Ectodermal cell (in vitro differentiated cells): ENCODE measurements around the gene ZNF609.
"Not testable (repeated sequence)": the region's sequence is repeated elsewhere in the genome, so short reads cannot be mapped to it uniquely, and the experiment has no call there.

Experiments
- H3K27ac ChIP-seq: 2 replicates; pipeline ENCODE4 v1.7.0; 2013; ENCODE audit warnings: mild to moderate bottlenecking, low read depth, low read length; ENCODE audit not compliant: insufficient read depth, poor library complexity, severe bottlenecking
- H3K27me3 ChIP-seq: 2 replicates; pipeline ENCODE4 v1.7.0; 2013; ENCODE audit warnings: mild to moderate bottlenecking, low read length; ENCODE audit not compliant: insufficient read depth, control insufficient read depth, poor library complexity, severe bottlenecking
- H3K36me3 ChIP-seq: one replicate; pipeline ENCODE4 v1.7.0; 2013; ENCODE audit warnings: low read length; ENCODE audit not compliant: control insufficient read depth, insufficient read depth
- H3K4me1 ChIP-seq: one replicate; pipeline ENCODE4 v1.7.0; 2013; ENCODE audit warnings: low read length; ENCODE audit not compliant: control insufficient read depth, insufficient read depth
- H3K4me3 ChIP-seq: 2 replicates; pipeline ENCODE4 v1.7.0; 2013; ENCODE audit warnings: low read depth, low read length, control low read depth; ENCODE audit not compliant: insufficient read depth
- H3K9me3 ChIP-seq: 2 replicates; pipeline ENCODE4 v1.7.0; 2013; ENCODE audit warnings: mild to moderate bottlenecking, low read length, moderate library complexity; ENCODE audit not compliant: control insufficient read depth
- WGBS, 2 experiments: methylation state at CpG; one replicate each; pipeline ENCODE4 v1.1.7; 2013; ENCODE audit warnings: missing lambda C conversion rate in 2 of 2; 5-methylcytosine and 5-hydroxymethylcytosine counted together

The ZNF609 gene

GRCh38 chr15:64630396-64631107, 170.2 kb downstream of the ZNF609 start:
- no peak overlapping the region for H3K4me3 ChIP-seq
- no peaks in the 10 kb centered on the region for H3K36me3 ChIP-seq
- no peak overlapping the region for H3K27ac ChIP-seq
- no peaks in the 10 kb centered on the region for H3K27me3 ChIP-seq
- H3K9me3 ChIP-seq: no peaks in the 10 kb centered on the region
- WGBS, 2 experiments: 70 to 75% methylated on average over 3 of the region's 3 CpGs
- peaks cover 18% of the 10 kb centered on the region for H3K4me1 ChIP-seq

GRCh38 chr15:64632639-64633038, 172.3 kb downstream of the ZNF609 start:
- peaks cover 31% of the 10 kb centered on the region for H3K4me1 ChIP-seq
- not testable (repeated sequence) for H3K4me3 ChIP-seq, H3K27ac ChIP-seq, H3K27me3 ChIP-seq, H3K36me3 ChIP-seq, H3K9me3 ChIP-seq
- 92 to 95% methylated on average over 3 of the region's 3 CpGs for WGBS, 2 experiments

GRCh38 chr15:64633332-64633731, 173.0 kb downstream of the ZNF609 start:
- H3K36me3 ChIP-seq: no peaks in the 10 kb centered on the region
- no peaks in the 10 kb centered on the region for H3K27me3 ChIP-seq
- 95% methylated on average over 5 of the region's 5 CpGs for WGBS, 2 experiments
- no peak overlapping the region for H3K4me3 ChIP-seq
- H3K4me1 ChIP-seq: peaks cover 31% of the 10 kb centered on the region
- H3K9me3 ChIP-seq: peaks cover 3% of the 10 kb centered on the region
- no peak overlapping the region for H3K27ac ChIP-seq

- no peaks in the 10 kb centered on the region for H3K36me3 ChIP-seq
- peaks cover 3% of the 10 kb centered on the region for H3K9me3 ChIP-seq
- no peak overlapping the region for H3K4me3 ChIP-seq
- H3K27me3 ChIP-seq: no peaks in the 10 kb centered on the region
- H3K27ac ChIP-seq: peak overlapping the region; percentile 98
- 14 to 19% methylated on average over 2 of the region's 2 CpGs for WGBS, 2 experiments
- H3K4me1 ChIP-seq: peaks cover 31% of the 10 kb centered on the region
These were observed 173.6 kb downstream of the ZNF609 start for GRCh38 chr15:64634027-64634426.

GRCh38 chr15:64634576-64635498, 174.5 kb downstream of the ZNF609 start:
- no peaks in the 10 kb centered on the region for H3K36me3 ChIP-seq
- peaks cover 31% of the 10 kb centered on the region for H3K4me1 ChIP-seq
- no peaks in the 10 kb centered on the region for H3K27me3 ChIP-seq
- WGBS, 2 experiments: 39 to 40% methylated on average over 3 to 4 of the region's 4 CpGs
- H3K4me3 ChIP-seq: no peak overlapping the region
- peaks cover 3% of the 10 kb centered on the region for H3K9me3 ChIP-seq
- peak overlapping the region; percentile 98 for H3K27ac ChIP-seq

GRCh38 chr15:64635499-64636495, 175.4 kb downstream of the ZNF609 start:
- WGBS, 2 experiments: 66 to 72% methylated on average over 4 of the region's 4 CpGs
- peaks cover 31% of the 10 kb centered on the region for H3K4me1 ChIP-seq
- H3K27me3 ChIP-seq: no peaks in the 10 kb centered on the region
- H3K4me3 ChIP-seq: no peak overlapping the region
- H3K36me3 ChIP-seq: no peaks in the 10 kb centered on the region
- H3K9me3 ChIP-seq: peaks cover 3% of the 10 kb centered on the region
- H3K27ac ChIP-seq: peak overlapping the region; percentile 98

- Histone ChIP-seq H3K36me3 (no peaks in the 10 kb centered on the region), H3K27ac (peak overlapping the region; percentile 98), H3K27me3 (no peaks in the 10 kb centered on the region), H3K9me3 (peaks cover 3% of the 10 kb centered on the region), H3K4me1 (peaks cover 31% of the 10 kb centered on the region), H3K4me3 (no peak overlapping the region)
- 94% methylated on average over 3 of the region's 3 CpGs for WGBS, 2 experiments
These were observed 176.2 kb downstream of the ZNF609 start for GRCh38 chr15:64636556-64636955.

- H3K4me1 ChIP-seq: peaks cover 31% of the 10 kb centered on the region
- no peak overlapping the region for H3K27ac ChIP-seq
- H3K4me3 ChIP-seq: no peak overlapping the region
- no peaks in the 10 kb centered on the region for H3K36me3 ChIP-seq
- no peaks in the 10 kb centered on the region for H3K27me3 ChIP-seq
- peaks cover 3% of the 10 kb centered on the region for H3K9me3 ChIP-seq
- 94 to 97% methylated on average over 1 of the region's 1 CpG for WGBS, 2 experiments
These were observed 177.0 kb downstream of the ZNF609 start for GRCh38 chr15:64637412-64637811.

- H3K27ac ChIP-seq, H3K4me3 ChIP-seq, H3K36me3 ChIP-seq, H3K27me3 ChIP-seq, H3K9me3 ChIP-seq: not testable (repeated sequence)
- peaks cover 21% of the 10 kb centered on the region for H3K4me1 ChIP-seq
- 86 to 100% methylated on average over 4 of the region's 4 CpGs for WGBS, 2 experiments
These were observed 179.4 kb downstream of the ZNF609 start for GRCh38 chr15:64639744-64640143.
